HTR-8/SVneo (cell line): ENCODE measurements around the gene PKN3.
A peak's percentile ranks its signal among the peaks of the same experiment; 100 is the strongest.
"Not testable (repeated sequence)": the region's sequence is repeated elsewhere in the genome, so short reads cannot be mapped to it uniquely, and the experiment has no call there.

Source experiments
- DNase-seq: peaks from one replicate; pipeline ENCODE4 v3.0.0; 2011; ENCODE audit warnings: low spot score, mixed read lengths; ENCODE audit not compliant: insufficient read length
- FAIRE-seq: peaks from 2 replicates; lab custom pipeline; 2011; peaks lifted over from hg19 to GRCh38; lab: Jason Lieb, UNC

Gene PKN3

GRCh38 chr9:128689820-128690683 lies 12.3 kb upstream of the PKN3 start:
- FAIRE-seq (no peak), DNase-seq (no peak)

- no peak for FAIRE-seq
- DNase-seq, result no peak
Observed at GRCh38 chr9:128690684-128691034, 11.6 kb upstream of the PKN3 start.

GRCh38 chr9:128693738-128694137 lies 8.6 kb upstream of the PKN3 start:
- FAIRE-seq, result not testable (repeated sequence)

DNA sequence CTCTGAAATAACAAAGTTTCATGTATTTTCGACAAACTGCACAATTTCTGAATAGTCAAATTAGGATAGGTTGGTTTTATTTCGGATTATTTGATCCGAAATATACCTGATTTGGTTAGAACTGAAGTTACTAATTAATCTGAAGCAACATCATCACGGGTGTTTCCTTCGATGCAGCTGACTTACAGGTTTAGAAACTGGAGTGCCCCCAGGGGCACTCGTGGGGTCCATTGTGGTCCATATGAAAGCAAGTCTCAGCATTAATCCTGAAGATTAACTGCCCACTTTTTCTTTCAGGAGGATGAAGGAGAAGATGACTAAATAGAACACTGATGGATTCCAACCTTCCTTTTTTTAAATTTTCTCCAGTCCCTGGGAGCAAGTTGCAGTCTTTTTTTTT lies 8.0 kb upstream of the PKN3 start:
- FAIRE-seq (no peak), DNase-seq (no peak)

More at GRCh38 chr9:128693738-128694137, 8.6 kb upstream of the PKN3 start:
- DNase-seq, result not testable (repeated sequence)

GRCh38 chr9:128696923-128697707 lies 5.2 kb upstream of the PKN3 start:
- FAIRE-seq (no peak), DNase-seq (no peak)

- DNase-seq, FAIRE-seq: not testable (repeated sequence)
Observed at GRCh38 chr9:128699096-128699795, 3.1 kb upstream of the PKN3 start.

GRCh38 chr9:128701227-128701854 lies 962 bp upstream of the PKN3 start:
- no peak for DNase-seq
- no peak for FAIRE-seq

- DNase-seq (peak; percentile 33), FAIRE-seq (no peak)
Observed at GRCh38 chr9:128702949-128703615, 779 bp downstream of the PKN3 start.

- FAIRE-seq, result no peak
Observed at GRCh38 chr9:128703616-128704355, 1.5 kb downstream of the PKN3 start.

DNA sequence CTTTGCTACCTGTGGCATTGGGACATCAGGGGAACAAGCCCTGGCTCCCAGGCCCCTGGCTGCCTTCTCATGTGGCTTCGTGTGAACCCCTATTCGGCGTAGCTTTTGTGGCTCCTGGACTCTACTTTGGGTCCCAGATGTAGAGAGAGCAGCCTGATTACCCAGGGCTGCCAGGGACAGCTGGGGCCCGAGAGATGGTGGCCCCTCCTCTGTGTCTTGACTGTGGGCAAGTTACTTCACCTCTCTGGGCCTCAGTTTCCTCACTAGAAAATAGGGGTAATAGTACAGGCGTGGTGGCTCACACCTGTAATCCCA lies 2.0 kb downstream of the PKN3 start:
- DNase-seq (no peak), FAIRE-seq (no peak)

More at GRCh38 chr9:128703616-128704355, 1.5 kb downstream of the PKN3 start:
- no peak for DNase-seq

DNA sequence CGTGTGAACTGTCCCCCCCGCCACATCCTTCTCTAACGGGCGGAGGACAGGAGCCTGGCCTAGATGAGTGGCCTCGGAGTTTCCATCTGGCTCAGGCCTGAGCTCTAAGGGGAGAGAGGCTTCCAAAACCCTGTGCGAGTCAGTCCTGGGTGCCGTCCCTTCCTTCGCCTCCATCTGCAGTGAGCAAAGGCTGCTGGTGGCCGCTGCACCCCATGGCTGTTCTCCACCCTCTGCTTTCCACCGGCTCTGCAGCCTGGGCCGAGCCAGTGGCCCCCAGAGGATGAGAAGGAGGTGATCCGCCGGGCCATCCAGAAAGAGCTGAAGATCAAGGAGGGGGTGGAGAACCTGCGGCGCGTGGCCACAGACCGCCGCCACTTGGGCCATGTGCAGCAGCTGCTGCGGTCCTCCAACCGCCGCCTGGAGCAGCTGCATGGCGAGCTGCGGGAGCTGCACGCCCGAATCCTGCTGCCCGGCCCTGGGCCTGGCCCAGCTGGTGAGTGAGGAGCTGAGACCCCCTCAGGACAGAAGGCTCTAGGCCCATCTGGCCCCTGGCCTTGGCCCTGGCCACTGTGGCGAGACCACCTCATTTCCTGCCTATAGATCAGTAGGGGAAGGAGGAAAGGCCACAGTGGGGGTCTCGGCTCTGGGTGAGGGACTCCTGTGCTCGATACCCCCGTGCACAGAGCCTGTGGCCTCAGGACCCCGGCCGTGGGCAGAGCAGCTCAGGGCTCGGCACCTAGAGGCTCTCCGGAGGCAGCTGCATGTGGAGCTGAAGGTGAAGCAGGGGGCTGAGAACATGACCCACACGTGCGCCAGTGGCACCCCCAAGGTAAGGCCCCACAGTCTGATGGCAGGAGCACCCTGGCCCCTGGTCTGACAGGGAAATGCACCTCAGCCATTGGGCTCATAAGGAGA lies 3.0 kb downstream of the PKN3 start:
- FAIRE-seq (no peak), DNase-seq (no peak)

DNA sequence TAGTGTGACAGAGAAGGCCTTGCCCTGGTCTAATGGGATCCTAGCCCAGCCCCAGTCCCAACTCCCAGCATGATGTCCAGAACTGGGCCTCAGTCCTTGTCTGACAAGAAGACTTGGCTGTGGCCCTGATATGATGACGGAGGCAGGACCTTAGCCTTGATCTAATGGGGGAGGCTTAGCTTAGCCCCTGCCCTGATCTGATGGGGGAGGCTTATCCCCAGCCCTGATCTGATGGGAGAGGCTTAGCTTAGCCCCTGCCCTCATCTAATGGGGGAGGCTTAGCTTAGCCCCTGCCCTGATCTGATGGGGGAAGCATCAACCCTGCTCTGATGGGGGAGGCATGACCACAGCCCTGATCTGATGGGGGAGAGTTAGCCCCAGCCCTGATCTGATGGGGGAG lies 3.7 kb downstream of the PKN3 start:
- DNase-seq (no peak), FAIRE-seq (no peak)

DNA sequence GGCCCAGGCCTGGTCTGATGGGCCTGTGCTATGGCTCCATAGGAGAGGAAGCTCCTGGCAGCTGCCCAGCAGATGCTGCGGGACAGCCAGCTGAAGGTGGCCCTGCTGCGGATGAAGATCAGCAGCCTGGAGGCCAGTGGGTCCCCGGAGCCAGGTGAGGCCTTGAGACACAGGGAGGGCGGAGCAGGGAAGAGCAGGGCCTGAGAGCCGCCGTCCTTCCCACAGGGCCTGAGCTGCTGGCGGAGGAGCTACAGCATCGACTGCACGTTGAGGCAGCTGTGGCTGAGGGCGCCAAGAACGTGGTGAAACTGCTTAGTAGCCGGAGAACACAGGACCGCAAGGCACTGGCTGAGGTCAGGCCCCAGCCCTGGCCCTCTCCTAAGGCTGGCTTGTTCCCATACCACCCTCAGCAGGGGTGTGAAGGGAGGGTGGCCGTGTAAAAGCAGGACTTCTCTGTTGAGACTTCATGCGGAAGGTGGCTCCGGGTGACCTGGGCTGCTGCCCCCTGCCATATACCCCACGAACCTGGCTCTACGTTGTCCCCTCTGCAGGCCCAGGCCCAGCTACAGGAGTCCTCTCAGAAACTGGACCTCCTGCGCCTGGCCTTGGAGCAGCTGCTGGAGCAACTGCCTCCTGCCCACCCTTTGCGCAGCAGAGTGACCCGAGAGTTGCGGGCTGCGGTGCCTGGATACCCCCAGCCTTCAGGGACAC lies 4.5 kb downstream of the PKN3 start:
- DNase-seq (no peak), FAIRE-seq (no peak)

- no peak for FAIRE-seq
- no peak for DNase-seq
Observed at GRCh38 chr9:128707446-128707845, 5.1 kb downstream of the PKN3 start.

- FAIRE-seq (no peak), DNase-seq (no peak)
Observed at GRCh38 chr9:128712451-128713410, 10.4 kb downstream of the PKN3 start.

GRCh38 chr9:128713411-128713780 lies 11.1 kb downstream of the PKN3 start:
- DNase-seq (no peak), FAIRE-seq (no peak)
